ENCODE measurements around the gene CLEC1A.
"Not testable (repeated sequence)": the region's sequence is repeated elsewhere in the genome, so short reads cannot be mapped to it uniquely, and the experiment has no call there.

CLEC1A gene

DNA sequence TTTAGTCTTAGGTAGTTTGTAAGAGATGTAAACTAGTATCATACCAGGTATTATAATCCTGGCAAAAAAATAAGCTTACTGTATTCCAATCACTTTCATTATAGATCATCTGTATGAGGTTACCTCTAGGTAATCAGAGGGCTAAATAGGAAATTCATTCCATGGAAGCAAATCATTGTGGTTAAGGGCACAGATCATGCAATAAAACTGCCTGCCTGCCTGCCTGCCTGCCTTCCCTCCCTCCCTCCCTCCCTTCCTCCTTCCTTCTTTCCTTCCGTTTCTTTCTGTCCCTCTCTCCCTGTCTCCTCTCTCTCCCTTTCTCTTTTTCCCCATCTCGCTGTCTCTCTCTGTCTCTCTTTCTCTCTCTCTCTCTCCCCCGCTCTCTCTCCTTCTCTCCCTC lies 71.5 kb downstream of the CLEC1A start:
- DNase-seq (ENCODE audit: low read depth in 1 of 2, low spot score in 1 of 2), result peak; percentile 45 to 69
- Histone ChIP-seq H3K27me3 (ENCODE audit: insufficient read depth, poor library complexity, severe bottlenecking) (no peaks in the 10 kb centered on the region), H3K4me3 (replicated peaks; ENCODE audit: insufficient read depth, low read length) (peak overlapping the region; percentile 25), H3K27ac (replicated peaks) (peak overlapping the region; percentile 96)
- no peak for TF ChIP-seq GABPA (IDR thresholded peaks at IDR 0.05; ENCODE audit: low read depth)
- TF ChIP-seq, protein P1, sequence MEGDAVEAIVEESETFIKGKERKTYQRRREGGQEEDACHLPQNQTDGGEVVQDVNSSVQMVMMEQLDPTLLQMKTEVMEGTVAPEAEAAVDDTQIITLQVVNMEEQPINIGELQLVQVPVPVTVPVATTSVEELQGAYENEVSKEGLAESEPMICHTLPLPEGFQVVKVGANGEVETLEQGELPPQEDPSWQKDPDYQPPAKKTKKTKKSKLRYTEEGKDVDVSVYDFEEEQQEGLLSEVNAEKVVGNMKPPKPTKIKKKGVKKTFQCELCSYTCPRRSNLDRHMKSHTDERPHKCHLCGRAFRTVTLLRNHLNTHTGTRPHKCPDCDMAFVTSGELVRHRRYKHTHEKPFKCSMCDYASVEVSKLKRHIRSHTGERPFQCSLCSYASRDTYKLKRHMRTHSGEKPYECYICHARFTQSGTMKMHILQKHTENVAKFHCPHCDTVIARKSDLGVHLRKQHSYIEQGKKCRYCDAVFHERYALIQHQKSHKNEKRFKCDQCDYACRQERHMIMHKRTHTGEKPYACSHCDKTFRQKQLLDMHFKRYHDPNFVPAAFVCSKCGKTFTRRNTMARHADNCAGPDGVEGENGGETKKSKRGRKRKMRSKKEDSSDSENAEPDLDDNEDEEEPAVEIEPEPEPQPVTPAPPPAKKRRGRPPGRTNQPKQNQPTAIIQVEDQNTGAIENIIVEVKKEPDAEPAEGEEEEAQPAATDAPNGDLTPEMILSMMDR (IDR thresholded peaks at IDR 0.05; ENCODE audit: insufficient read depth, low read length), result no peak
- TF ChIP-seq SPI1 (IDR thresholded peaks at IDR 0.05; ENCODE audit: borderline replicate concordance, low read depth), result no peak
- TF ChIP-seq, protein P2, sequence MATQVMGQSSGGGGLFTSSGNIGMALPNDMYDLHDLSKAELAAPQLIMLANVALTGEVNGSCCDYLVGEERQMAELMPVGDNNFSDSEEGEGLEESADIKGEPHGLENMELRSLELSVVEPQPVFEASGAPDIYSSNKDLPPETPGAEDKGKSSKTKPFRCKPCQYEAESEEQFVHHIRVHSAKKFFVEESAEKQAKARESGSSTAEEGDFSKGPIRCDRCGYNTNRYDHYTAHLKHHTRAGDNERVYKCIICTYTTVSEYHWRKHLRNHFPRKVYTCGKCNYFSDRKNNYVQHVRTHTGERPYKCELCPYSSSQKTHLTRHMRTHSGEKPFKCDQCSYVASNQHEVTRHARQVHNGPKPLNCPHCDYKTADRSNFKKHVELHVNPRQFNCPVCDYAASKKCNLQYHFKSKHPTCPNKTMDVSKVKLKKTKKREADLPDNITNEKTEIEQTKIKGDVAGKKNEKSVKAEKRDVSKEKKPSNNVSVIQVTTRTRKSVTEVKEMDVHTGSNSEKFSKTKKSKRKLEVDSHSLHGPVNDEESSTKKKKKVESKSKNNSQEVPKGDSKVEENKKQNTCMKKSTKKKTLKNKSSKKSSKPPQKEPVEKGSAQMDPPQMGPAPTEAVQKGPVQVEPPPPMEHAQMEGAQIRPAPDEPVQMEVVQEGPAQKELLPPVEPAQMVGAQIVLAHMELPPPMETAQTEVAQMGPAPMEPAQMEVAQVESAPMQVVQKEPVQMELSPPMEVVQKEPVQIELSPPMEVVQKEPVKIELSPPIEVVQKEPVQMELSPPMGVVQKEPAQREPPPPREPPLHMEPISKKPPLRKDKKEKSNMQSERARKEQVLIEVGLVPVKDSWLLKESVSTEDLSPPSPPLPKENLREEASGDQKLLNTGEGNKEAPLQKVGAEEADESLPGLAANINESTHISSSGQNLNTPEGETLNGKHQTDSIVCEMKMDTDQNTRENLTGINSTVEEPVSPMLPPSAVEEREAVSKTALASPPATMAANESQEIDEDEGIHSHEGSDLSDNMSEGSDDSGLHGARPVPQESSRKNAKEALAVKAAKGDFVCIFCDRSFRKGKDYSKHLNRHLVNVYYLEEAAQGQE (IDR thresholded peaks at IDR 0.05; ENCODE audit: insufficient replicate concordance, low read depth), result no peak
- no peak for TF ChIP-seq POLR2AphosphoS5 (IDR thresholded peaks at IDR 0.05; ENCODE audit: low read depth)

DNA sequence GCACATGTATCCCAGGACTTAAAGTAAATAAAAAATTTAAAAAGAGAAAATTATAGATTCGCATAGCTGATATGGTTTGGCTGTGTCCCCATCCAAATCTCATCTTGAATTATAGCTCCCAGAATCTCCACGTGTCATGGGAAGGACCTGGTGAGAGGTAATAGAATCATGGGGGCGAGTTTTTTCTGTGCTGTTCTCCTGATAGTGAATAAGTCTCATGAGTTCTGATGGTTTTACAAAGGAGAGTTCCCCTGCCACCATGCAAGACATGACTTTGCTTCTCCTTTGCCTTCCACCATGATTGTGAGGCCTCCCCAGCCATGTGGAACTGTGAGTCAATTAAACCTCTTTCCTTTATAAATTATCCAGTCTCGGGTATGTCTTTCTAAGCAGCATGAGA lies 72.1 kb downstream of the CLEC1A start:
- peak overlapping the region; percentile 96 for H3K27ac ChIP-seq (replicated peaks)
- H3K27me3 ChIP-seq (ENCODE audit: insufficient read depth, poor library complexity, severe bottlenecking); H3K4me3 ChIP-seq (replicated peaks; ENCODE audit: insufficient read depth, low read length); DNase-seq (ENCODE audit: low read depth in 1 of 2, low spot score in 1 of 2): not testable (repeated sequence)

DNA sequence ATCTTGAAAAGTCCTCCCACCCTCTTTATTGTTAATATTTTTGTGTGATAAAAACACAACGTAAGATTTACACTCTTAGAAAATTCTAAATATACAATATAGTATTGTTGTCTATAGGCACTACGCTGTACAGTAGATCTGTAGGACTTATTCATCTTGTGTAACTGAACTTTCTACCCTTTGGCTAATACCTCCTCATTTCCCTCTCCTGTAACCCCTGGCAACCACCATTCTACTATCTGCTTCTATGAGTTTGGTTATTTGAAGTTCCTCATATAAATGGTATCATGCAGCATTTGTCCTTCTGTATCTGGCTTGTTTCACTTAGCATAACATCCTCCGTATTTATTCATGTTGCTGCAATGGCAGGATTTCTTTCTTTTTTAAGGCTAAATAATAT lies 73.5 kb downstream of the CLEC1A start:
- no peaks in the 10 kb centered on the region for H3K27me3 ChIP-seq (ENCODE audit: insufficient read depth, poor library complexity, severe bottlenecking)
- no peak overlapping the region for H3K4me3 ChIP-seq (replicated peaks; ENCODE audit: insufficient read depth, low read length)
- peak overlapping the region; percentile 96 for H3K27ac ChIP-seq (replicated peaks)
- DNase-seq (ENCODE audit: low read depth in 1 of 2, low spot score in 1 of 2), result peak in 1 of 2 experiments; percentile 69
- no peak for TF ChIP-seq SPI1 (IDR thresholded peaks at IDR 0.05; ENCODE audit: borderline replicate concordance, low read depth)
- TF ChIP-seq, protein P1 (IDR thresholded peaks at IDR 0.05; ENCODE audit: insufficient read depth, low read length), result no peak
- TF ChIP-seq GABPA (IDR thresholded peaks at IDR 0.05; ENCODE audit: low read depth), result no peak
- TF ChIP-seq, protein P2 (IDR thresholded peaks at IDR 0.05; ENCODE audit: insufficient replicate concordance, low read depth), result no peak
- TF ChIP-seq POLR2AphosphoS5 (IDR thresholded peaks at IDR 0.05; ENCODE audit: low read depth), result no peak

DNA sequence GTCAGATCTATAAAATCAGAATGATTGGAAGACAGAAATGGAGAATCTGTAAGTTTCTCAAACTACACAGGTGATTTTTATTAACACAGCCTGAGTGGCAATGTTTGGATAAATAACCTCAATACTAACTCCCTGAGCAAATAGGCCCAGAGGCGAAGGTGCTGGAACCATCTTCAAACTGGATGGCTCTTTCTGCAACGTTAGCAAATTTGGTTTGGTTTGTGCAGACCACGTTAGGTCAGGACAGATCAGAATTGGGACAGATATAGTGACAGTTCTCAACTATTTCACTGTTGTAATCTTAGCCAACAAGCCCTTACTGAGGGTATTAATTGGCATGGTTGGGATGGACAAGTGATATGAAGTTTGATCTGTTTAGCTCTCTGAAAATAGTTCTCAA lies 77.4 kb downstream of the CLEC1A start:
- no peak for DNase-seq (ENCODE audit: low read depth in 1 of 2, low spot score in 1 of 2)
- no peak overlapping the region for H3K27ac ChIP-seq (replicated peaks)
- no peak overlapping the region for H3K4me3 ChIP-seq (replicated peaks; ENCODE audit: insufficient read depth, low read length)
- no peaks in the 10 kb centered on the region for H3K27me3 ChIP-seq (ENCODE audit: insufficient read depth, poor library complexity, severe bottlenecking)
- TF ChIP-seq SPI1 (IDR thresholded peaks at IDR 0.05; ENCODE audit: borderline replicate concordance, low read depth), result no peak
- no peak for TF ChIP-seq GABPA (IDR thresholded peaks at IDR 0.05; ENCODE audit: low read depth)
- TF ChIP-seq, protein P1 (IDR thresholded peaks at IDR 0.05; ENCODE audit: insufficient read depth, low read length), result no peak
- TF ChIP-seq, protein P2 (IDR thresholded peaks at IDR 0.05; ENCODE audit: insufficient replicate concordance, low read depth), result no peak
- no peak for TF ChIP-seq POLR2AphosphoS5 (IDR thresholded peaks at IDR 0.05; ENCODE audit: low read depth)

Data from HL-60 (cell line).